ENCODE measurements around the gene ZNF605. TPM values are rescaled to one million over a fixed set of nuclear protein-coding genes. Genes with fewer than 3 reads are reported as not detected.

The ZNF605 gene
- polyA plus RNA-seq, 6 donors from 2014 or later = 1.00 to 3.9 (median 2.1) TPM

DNA sequence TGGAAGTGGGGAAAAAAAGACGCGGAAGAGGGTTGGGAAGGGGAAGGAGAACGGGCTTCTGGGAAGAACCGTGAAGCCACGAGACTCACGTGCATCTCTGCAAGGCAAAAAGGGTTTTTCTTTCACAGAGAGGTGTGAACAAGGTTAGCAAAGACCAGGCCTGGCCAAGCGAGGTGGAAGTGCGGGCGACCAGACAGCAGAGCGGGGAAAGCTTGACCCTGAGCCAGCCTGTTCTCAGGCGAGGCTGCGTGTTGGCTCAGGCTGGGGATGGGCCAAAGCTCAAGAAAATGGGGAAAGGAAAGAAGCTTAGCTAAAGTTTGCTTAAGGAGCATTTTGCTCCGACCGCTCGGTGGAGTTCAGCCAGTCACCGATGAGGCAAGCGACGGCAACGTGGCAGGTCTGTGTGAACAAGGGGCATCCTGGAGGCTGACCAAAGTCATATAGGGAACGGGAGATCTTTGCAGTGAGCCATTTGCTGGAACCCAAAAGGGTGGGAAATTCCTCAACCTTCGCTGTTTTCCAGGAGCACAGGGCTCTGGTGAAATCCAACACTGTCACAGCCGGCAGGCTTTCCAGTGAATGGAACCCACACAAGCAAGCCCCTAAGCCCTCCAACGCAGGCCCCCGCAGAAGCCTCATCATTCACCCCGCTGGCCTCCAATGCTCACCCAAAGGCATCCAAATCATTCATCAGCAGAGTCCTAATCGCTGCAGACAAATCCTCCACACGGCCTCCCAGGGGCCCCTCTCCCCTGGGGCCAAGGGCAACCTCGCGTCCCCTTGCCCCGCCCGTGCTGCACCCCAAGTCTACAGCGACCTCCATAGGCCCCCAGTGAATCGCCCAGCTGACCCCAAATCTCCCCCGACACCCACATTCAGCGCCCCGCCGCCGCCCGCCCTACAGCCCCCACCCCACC lies 754 bp downstream of the ZNF605 start:
- DNase-seq (no peak), ATAC-seq (ENCODE audit: low read depth in 2 of 2) (peak; percentile 65 to 69)
- H3K27me3 Mint-ChIP-seq = no peaks in the 10 kb centered on the region
- peaks cover 0 to 6% (median 3%) of the 10 kb centered on the region in 7 donors for H3K9me3 Mint-ChIP-seq
- H3K4me3 Mint-ChIP-seq = peak overlapping the region; percentile 90 to 99 (median 96)
- peak overlapping the region; percentile 79 to 96 (median 89) for H3K27ac Mint-ChIP-seq
- H3K36me3 Mint-ChIP-seq = peaks cover 0 to 13% of the 10 kb centered on the region in 2 donors
- H3K4me1 Mint-ChIP-seq = peaks cover 32 to 41% (median 38%) of the 10 kb centered on the region in 3 donors

DNA sequence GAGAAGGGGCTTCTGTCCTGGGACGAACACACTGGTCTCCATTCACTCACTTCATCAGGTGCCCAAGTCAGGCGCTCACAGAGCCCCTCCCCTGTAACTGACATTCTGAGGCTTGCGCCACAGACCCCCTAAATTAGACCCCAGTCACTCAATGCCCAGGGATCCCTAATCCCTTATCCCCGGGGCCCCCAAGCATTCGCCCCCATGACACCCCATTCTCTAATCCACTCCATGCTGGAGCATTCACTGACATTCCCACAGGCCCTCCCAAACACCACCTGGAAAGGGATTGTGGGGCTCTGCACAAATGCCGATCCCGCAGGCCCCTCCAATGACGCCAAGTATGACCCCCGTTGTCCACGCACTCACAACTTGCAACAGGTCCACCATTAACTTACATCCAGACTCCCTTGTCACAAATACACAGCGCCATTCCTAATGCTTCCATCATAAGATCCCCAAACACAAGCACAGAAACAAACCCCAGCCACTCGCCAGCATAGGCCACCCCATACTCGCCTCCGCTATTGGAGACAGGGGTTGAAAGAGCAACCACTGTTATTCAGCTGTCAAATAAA lies 1.5 kb downstream of the ZNF605 start:
- Mint-ChIP-seq H3K4me3 (peak overlapping the region; percentile 74 to 99 (median 95)), H3K4me1 (peaks cover 32 to 38% (median 38%) of the 10 kb centered on the region in 3 donors)
- ATAC-seq (ENCODE audit: low read depth in 2 of 2) = no peak

DNA sequence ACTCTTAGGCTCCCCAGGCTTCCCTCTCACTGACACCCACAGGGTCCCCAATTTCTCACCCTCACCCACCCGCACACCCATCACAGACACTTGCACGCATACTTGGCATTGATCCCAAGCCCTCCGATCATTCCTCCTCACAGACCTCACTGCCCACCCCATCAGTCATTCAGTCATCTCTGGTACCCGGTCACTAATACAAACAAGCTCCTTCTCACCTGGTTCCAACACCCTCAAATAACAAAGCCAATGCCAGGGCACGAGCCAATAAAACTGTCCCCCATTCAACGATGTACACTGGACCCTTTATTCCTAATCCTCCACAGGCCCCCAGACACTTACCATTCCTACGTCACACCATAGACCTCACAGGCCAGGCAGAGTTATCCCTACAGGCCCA lies 2.3 kb downstream of the ZNF605 start:
- peaks cover 32 to 38% (median 36%) of the 10 kb centered on the region in 3 donors for H3K4me1 Mint-ChIP-seq
- H3K27me3 Mint-ChIP-seq = no peaks in the 10 kb centered on the region
- peak overlapping the region in 2 of 8 donors; percentile 51 to 90 for H3K4me3 Mint-ChIP-seq
- peak overlapping the region in 1 of 6 donors; percentile 81 for H3K27ac Mint-ChIP-seq
- ATAC-seq (ENCODE audit: low read depth in 2 of 2) = no peak
- H3K36me3 Mint-ChIP-seq = peaks cover 0 to 13% of the 10 kb centered on the region in 2 donors
- peaks cover 0 to 10% (median 3%) of the 10 kb centered on the region in 7 donors for H3K9me3 Mint-ChIP-seq
- DNase-seq = no peak

More for the DNA sequence above, 1.5 kb downstream of the ZNF605 start:
- DNase-seq = no peak
- Mint-ChIP-seq H3K27ac (peak overlapping the region in 5 of 6 donors; percentile 21 to 96 (median 87)), H3K9me3 (peaks cover 0 to 7% (median 3%) of the 10 kb centered on the region in 7 donors), H3K27me3 (no peaks in the 10 kb centered on the region), H3K36me3 (peaks cover 0 to 13% of the 10 kb centered on the region in 2 donors)

DNA sequence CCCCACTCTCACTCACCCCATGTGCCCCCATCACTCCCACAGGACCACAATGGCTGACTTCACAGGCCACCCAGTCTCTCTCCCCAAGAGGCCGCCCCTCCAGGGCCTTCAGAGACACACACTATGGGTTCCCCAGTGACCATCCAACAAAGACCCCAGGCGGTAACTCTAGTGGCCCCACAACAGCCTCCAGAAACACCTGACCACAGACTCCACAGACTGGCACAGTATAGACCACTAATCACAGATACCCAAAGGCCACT lies 3.0 kb downstream of the ZNF605 start:
- peak overlapping the region in 1 of 6 donors; percentile 82 for H3K27ac Mint-ChIP-seq
- no peaks in the 10 kb centered on the region for H3K27me3 Mint-ChIP-seq

DNA sequence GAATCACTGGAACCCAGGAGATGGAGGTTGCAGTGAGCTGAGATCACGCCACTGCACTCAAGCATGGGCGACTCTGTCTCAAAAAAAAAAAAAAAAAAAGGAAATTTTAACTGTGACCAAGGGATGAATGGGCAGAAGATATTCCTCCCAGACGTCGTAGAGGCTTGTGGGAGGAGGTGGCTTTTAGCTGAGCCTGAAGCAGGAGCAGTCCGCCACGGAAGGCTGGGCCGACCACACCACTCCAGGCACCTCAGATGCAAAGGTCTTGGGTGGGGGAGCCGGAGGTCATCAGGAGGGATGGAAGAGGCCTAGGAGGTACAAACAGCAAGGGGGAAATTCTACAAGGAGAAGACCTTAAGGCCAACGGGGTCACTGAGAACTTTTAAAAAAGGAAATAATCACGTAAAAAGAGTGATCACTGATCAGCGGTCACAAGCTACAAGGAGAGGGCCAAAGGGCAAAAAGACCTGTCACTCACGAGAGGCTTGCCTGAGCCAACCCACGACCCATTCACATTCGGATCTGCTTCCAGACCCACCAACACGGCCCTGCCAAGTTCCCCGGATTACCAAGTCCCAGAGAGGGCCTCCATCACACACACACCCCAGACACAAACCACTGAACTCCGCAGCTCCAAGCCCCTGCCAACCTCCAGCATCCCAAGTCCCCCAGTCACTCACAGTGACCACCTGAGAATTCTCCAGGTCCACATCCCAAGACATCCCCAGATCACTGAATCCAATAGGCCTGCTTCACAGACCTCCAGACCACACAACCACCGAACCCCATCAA lies 3.5 kb downstream of the ZNF605 start:
- H3K4me3 Mint-ChIP-seq = peak overlapping the region in 1 of 8 donors; percentile 60
- ATAC-seq (ENCODE audit: low read depth in 2 of 2) = no peak

More for the DNA sequence above, 3.0 kb downstream of the ZNF605 start:
- Mint-ChIP-seq H3K9me3 (peaks cover 0 to 10% (median 4%) of the 10 kb centered on the region in 7 donors), H3K4me3 (peak overlapping the region in 1 of 8 donors; percentile 60), H3K4me1 (peaks cover 32 to 38% (median 36%) of the 10 kb centered on the region in 3 donors), H3K36me3 (peaks cover 7 to 13% of the 10 kb centered on the region in 2 donors)
- ATAC-seq (ENCODE audit: low read depth in 2 of 2) (no peak), DNase-seq (no peak)

DNA sequence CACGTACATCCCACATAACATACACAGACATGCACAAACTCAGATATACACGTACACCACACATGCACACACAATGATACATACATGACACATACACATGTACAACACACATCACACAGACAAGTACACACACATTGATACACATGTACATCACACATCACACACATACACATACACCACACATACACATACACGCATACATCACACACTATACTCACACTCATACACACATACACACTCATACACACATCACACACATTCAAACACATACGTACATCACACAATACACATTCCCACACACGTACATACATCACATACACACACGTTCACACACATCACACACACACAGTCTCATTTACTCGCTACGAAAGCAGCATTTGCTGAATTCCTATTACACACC lies 4.5 kb downstream of the ZNF605 start:
- DNase-seq = no peak
- H3K9me3 Mint-ChIP-seq = peaks cover 0 to 9% (median 6%) of the 10 kb centered on the region in 7 donors
- ATAC-seq (ENCODE audit: low read depth in 2 of 2) = no peak
- no peak overlapping the region for H3K27ac Mint-ChIP-seq
- no peaks in the 10 kb centered on the region for H3K27me3 Mint-ChIP-seq
- peaks cover 30 to 33% (median 31%) of the 10 kb centered on the region in 3 donors for H3K4me1 Mint-ChIP-seq
- H3K4me3 Mint-ChIP-seq = no peak overlapping the region
- peaks cover 8 to 13% of the 10 kb centered on the region in 2 donors for H3K36me3 Mint-ChIP-seq

More for the DNA sequence above, 3.5 kb downstream of the ZNF605 start:
- Mint-ChIP-seq H3K9me3 (peaks cover 0 to 10% (median 6%) of the 10 kb centered on the region in 7 donors), H3K4me1 (peaks cover 32 to 38% (median 36%) of the 10 kb centered on the region in 3 donors), H3K27me3 (no peaks in the 10 kb centered on the region), H3K27ac (peak overlapping the region in 2 of 6 donors; percentile 67 to 82), H3K36me3 (peaks cover 8 to 13% of the 10 kb centered on the region in 2 donors)
- DNase-seq = no peak

DNA sequence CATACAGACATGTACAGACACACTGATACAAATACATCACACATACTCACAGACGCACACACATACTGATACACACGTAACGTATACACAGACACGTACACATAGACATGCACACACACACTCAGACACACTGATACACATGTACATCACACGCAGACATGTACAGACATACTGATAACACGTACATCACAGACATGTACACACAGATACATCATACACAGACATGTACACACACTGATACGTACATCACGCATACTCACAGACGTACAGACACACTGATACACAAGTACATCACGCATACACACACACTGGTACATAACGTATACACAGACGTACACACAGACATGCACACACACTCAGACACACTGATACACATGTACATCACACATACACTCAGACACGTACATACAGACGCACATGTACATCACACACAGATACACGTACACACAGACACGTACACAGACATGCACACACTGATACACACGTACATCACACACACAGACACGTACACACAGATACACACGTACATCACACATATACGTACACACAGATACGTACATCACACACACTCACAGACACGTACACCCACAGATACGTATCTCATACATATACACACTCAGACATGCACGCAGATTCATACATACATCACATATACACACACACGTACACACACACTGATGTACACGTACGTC lies 5.1 kb downstream of the ZNF605 start:
- Mint-ChIP-seq H3K36me3 (peaks cover 10 to 18% of the 10 kb centered on the region in 2 donors), H3K4me3 (no peak overlapping the region), H3K4me1 (peaks cover 24 to 27% (median 25%) of the 10 kb centered on the region in 3 donors), H3K9me3 (peaks cover 0 to 13% (median 6%) of the 10 kb centered on the region in 7 donors), H3K27me3 (no peaks in the 10 kb centered on the region), H3K27ac (no peak overlapping the region)
- no peak for ATAC-seq (ENCODE audit: low read depth in 2 of 2)
- no peak for DNase-seq

DNA sequence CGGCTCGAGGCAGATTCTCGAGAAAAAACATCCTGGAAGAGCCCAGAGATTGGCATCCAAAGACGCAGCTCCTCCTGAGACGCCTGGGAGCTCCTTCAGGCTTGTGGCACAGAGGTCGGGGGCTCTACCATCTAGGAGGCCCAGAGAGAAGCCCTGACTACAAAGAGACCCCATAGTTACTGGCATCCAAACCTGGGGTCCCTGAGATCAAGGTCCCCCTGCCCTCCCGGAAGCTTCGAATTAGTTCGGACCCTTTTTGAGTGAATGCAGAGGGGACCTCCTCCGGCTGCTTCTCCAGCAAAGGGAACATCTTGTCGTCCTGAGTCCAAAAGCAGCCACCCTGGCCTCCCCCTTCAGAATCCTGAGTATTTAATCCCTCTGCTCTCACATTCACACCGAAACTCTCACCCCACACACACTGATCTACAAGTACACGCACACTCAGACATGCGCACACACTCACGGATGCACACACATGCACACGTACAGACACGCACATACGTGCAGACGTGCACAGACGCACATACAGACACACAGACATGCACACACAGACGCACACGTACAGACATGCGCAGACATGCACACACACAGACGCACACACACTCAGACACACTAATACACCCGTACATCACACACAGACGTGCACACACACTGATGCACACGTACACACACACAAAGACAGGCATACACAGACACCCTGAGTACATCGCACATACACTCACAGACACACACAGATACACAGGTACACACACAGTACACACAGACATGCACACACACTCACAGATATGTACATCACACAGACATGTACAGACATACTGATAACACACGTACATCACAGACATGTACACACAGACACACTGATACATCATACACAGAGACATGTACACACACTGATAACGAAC lies 5.9 kb downstream of the ZNF605 start:
- ATAC-seq (ENCODE audit: low read depth in 2 of 2) = no peak
- Mint-ChIP-seq H3K9me3 (peaks cover 0 to 18% (median 10%) of the 10 kb centered on the region in 7 donors), H3K36me3 (peaks cover 16 to 26% of the 10 kb centered on the region in 2 donors)

DNA sequence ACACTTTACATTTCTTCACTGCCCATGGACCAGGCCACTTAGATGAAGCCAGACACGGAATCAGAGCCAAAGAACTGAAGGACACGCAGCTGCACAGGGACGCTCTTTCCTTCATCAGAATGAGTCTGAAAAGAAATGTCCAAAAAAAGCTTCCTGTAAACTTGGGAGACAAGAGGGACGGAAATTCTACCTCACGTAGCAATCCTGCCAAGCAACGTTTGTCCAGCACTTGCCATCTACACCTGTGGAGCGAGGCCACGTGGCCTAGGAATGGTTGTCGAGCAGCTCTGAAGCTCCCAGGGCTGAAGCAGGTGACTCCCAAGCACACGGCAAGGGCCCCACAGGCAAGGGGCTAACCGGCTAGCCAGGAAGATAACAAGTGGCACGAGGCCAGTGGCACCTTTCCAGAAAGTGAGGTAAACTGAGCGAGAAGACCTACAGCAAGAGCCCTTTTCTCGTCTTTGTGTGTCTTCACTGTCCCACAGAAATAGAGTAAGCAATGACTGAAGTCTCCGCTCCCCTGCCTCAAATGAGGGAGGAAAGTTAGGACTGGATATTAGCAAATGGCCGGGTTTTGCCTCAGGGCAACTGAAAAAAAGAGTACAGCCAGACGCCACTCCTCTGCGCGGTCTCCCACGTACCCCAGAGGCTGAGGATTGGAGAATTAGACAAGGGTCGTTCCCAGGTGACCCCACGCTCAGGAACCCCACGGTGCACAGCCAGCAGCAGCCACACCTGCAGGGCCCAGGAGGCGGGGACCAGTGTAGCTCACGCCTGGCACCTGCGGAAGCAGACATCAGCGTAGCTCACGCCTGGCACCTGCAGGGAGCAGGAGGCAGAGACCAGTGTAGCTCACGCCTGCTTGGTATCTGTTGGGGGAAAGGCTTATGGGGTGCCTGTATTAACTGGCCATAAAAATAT lies 7.7 kb downstream of the ZNF605 start:
- Mint-ChIP-seq H3K4me1 (peaks cover 3 to 7% (median 5%) of the 10 kb centered on the region in 3 donors), H3K27me3 (no peaks in the 10 kb centered on the region), H3K4me3 (no peak overlapping the region), H3K9me3 (peaks cover 0 to 28% (median 9%) of the 10 kb centered on the region in 7 donors), H3K36me3 (peaks cover 16 to 30% of the 10 kb centered on the region in 2 donors), H3K27ac (no peak overlapping the region)
- DNase-seq (no peak), ATAC-seq (ENCODE audit: low read depth in 2 of 2) (no peak)

More for the DNA sequence above, 5.9 kb downstream of the ZNF605 start:
- Mint-ChIP-seq H3K4me1 (peaks cover 19 to 22% (median 19%) of the 10 kb centered on the region in 3 donors), H3K27ac (no peak overlapping the region), H3K27me3 (no peaks in the 10 kb centered on the region), H3K4me3 (peak overlapping the region in 1 of 8 donors; percentile 33)
- DNase-seq = no peak

DNA sequence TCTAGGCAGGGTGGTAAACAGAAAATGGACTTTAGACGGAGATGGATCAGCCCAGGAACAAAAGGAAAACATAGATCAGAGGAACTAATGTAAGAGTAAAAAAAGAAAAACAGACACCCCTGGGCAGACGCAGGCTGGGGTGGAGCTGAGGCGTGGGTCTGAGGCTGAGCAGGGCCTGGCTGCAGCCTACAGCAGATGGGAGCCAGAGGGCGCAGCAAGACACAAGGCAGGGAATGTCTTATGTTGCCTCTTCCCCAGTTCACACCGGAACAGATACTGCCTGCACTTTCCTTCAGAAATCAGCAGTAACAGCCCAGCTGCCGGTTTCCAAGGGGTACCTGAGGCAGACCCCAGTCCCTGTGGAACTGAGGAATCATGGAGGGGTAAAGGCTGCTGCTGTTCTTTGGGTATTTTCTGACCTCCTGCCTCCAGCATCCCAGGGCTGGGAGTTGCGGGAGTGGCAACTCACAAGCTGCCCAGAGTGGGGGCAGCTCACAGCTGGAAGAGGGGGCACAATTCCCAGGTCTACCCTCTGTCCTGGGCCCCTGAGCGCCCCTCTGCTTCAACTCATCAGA lies 9.8 kb downstream of the ZNF605 start:
- Mint-ChIP-seq H3K4me3 (peak overlapping the region in 1 of 8 donors; percentile 22), H3K36me3 (peaks cover 26 to 35% of the 10 kb centered on the region in 2 donors), H3K27ac (no peak overlapping the region), H3K4me1 (no peaks in the 10 kb centered on the region), H3K9me3 (peaks cover 4 to 37% (median 18%) of the 10 kb centered on the region in 7 donors), H3K27me3 (no peaks in the 10 kb centered on the region)
- ATAC-seq (ENCODE audit: low read depth in 2 of 2) (no peak), DNase-seq (no peak)

DNA sequence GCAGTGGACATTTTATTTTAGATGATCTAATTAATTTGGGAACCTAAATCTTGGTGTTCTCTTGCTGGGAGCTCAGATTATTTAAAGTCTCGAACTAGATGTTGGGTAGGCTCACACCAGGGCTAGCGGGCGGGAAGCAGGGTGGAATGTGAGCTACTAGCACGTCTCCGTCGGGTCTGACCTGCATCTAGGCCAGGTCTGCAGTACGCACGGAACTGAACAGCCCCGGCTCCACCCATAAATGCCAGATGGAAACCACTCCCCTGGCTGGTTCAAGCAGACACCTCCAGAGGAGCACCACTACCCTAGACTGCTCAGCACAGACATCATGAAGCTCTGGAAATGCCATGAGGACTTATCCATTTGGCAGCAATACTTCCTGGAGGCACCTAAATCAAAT lies 10.3 kb downstream of the ZNF605 start:
- Mint-ChIP-seq H3K4me3 (no peak overlapping the region), H3K36me3 (peaks cover 31 to 38% of the 10 kb centered on the region in 2 donors), H3K27me3 (no peaks in the 10 kb centered on the region), H3K9me3 (peaks cover 4 to 43% (median 24%) of the 10 kb centered on the region in 7 donors), H3K4me1 (no peaks in the 10 kb centered on the region), H3K27ac (peak overlapping the region in 1 of 6 donors; percentile 56)
- DNase-seq = no peak
- ATAC-seq (ENCODE audit: low read depth in 2 of 2) = no peak
